Fibroblast of lung (primary cell): ENCODE data around the gene ARGLU1. TPM values are rescaled to one million over a fixed set of nuclear protein-coding genes. Genes with fewer than 3 reads are reported as not detected.

Source experiments
- DNase-seq, 2 donors: peaks; one replicate each; pipeline versions ENCODE4 v3.0.0 to v3.0.0-alpha.2; 2010; ENCODE audit warnings: low read depth in 2 of 2
- H2AFZ ChIP-seq: 2 replicates; pipeline ENCODE4 v1.5.1; 2012; ENCODE audit warnings: low read length, control low read depth, inconsistent platforms
- H3K27ac ChIP-seq: 2 replicates; pipeline ENCODE4 v1.5.1; 2011; ENCODE audit warnings: low read length, control low read depth; ENCODE audit not compliant: insufficient read depth
- H3K27me3 ChIP-seq: 2 replicates; pipeline ENCODE4 v1.5.1; 2011; ENCODE audit warnings: mild to moderate bottlenecking, low read length; ENCODE audit not compliant: control insufficient read depth, insufficient read depth
- H3K36me3 ChIP-seq: 2 replicates; pipeline ENCODE4 v1.5.1; 2011; ENCODE audit warnings: low read length; ENCODE audit not compliant: control insufficient read depth, insufficient read depth
- H3K4me1 ChIP-seq: 2 replicates; pipeline ENCODE4 v1.5.1; 2011; ENCODE audit warnings: low read length; ENCODE audit not compliant: control insufficient read depth, insufficient read depth; ENCODE audit errors: extremely low read depth
- H3K4me2 ChIP-seq: 2 replicates; pipeline ENCODE4 v1.5.1; 2011; ENCODE audit warnings: low read length, control low read depth; ENCODE audit not compliant: insufficient read depth; ENCODE audit errors: extremely low read depth
- H3K4me3 ChIP-seq, 4 experiments: fragments of 200-600 bp in 1 of 4; sonication (generic) in 1 of 4; replicated peaks in 1 of 4; 2 replicates each; pipeline ENCODE4 v1.5.1; 2011 to 2016; ENCODE audit warnings: low read length in 4 of 4, low read depth in 3 of 4, mild to moderate bottlenecking in 3 of 4, control low read depth in 2 of 4, inconsistent platforms in 1 of 4, mixed read lengths in 1 of 4; ENCODE audit not compliant: insufficient read depth in 1 of 4; ENCODE audit errors: control extremely low read depth in 1 of 4
- H3K79me2 ChIP-seq: 2 replicates; pipeline ENCODE4 v1.5.1; 2012; ENCODE audit warnings: mild to moderate bottlenecking, low read length, inconsistent platforms; ENCODE audit not compliant: control insufficient read depth, insufficient read depth
- H3K9ac ChIP-seq: 2 replicates; pipeline ENCODE4 v1.5.1; 2011; ENCODE audit warnings: mild to moderate bottlenecking, low read length, control low read depth; ENCODE audit not compliant: insufficient read depth
- H3K9me3 ChIP-seq: 2 replicates; pipeline ENCODE4 v1.5.1; 2012; ENCODE audit warnings: low read depth, low read length; ENCODE audit not compliant: control insufficient read depth, insufficient read depth
- H4K20me1 ChIP-seq: 2 replicates; pipeline ENCODE4 v1.5.1; 2011; ENCODE audit warnings: low read length; ENCODE audit not compliant: control insufficient read depth, insufficient read depth; ENCODE audit errors: extremely low read depth
- CTCF ChIP-seq, 2 donors: IDR thresholded peaks in 1 of 2; conservative IDR thresholded peaks in 1 of 2; 1 replicate in 1 of 2; 2 replicates in 1 of 2; pipeline ENCODE4 v1.5.1; 2011 to 2012; ENCODE audit warnings: low read length in 2 of 2, control low read depth in 1 of 2, inconsistent platforms in 1 of 2, low read depth in 1 of 2, mild to moderate bottlenecking in 1 of 2
- EZH2 ChIP-seq: IDR thresholded peaks from 2 replicates; pipeline ENCODE4 v1.5.1; 2012; ENCODE audit warnings: low read length, control low read depth, mild to moderate bottlenecking; ENCODE audit errors: missing control alignments
- polyA plus RNA-seq, 2 donors: library from polyadenylated mRNA; depleted of rRNA in 1 of 2; stranded (reverse) in 1 of 2; unstranded in 1 of 2; fragments of >200 nt; gene quantifications; 2 replicates each; pipeline ENCODE4 v1.2.1, GENCODE V29; 2011 to 2012; ENCODE audit warnings: missing spikeins in 1 of 2
- total RNA-seq: library from RNA; depleted of rRNA; stranded (reverse); fragments of >200 nt; gene quantifications from 2 replicates; pipeline ENCODE4 v1.2.1, GENCODE V29; 2014

The ARGLU1 gene
- total and polyA plus RNA-seq, 2 donors (not counting 1 experiment from before 2014, with no cell fraction given): 45.4 to 45.6 TPM

GRCh38 chr13:106527826-106528225 is 40.1 kb downstream of the ARGLU1 start:
- Histone ChIP-seq H3K4me3 (no peak overlapping the region), H3K9ac (no peak overlapping the region), H3K36me3 (no peaks in the 10 kb centered on the region), H3K79me2 (peaks cover 68% of the 10 kb centered on the region), H3K27ac (no peak overlapping the region), H4K20me1 (no peaks in the 10 kb centered on the region), H3K27me3 (no peaks in the 10 kb centered on the region), H2AFZ (no peak overlapping the region), H3K4me2 (no peak overlapping the region), H3K9me3 (no peaks in the 10 kb centered on the region), H3K4me1 (no peaks in the 10 kb centered on the region)
- no peak for DNase-seq
- TF ChIP-seq EZH2: no peak
- TF ChIP-seq CTCF (conservative IDR thresholded peaks at IDR 0.05 in 1 of 2, IDR thresholded peaks at IDR 0.05 in 1 of 2; ENCODE audit: low read depth in 1 of 2, low read length in 2 of 2): no peak

- H3K27me3 ChIP-seq: no peaks in the 10 kb centered on the region
- no peak overlapping the region for H3K4me3 ChIP-seq
- TF ChIP-seq CTCF (conservative IDR thresholded peaks at IDR 0.05 in 1 of 2, IDR thresholded peaks at IDR 0.05 in 1 of 2; ENCODE audit: low read depth in 1 of 2, low read length in 2 of 2) (no peak), EZH2 (no peak)
- no peaks in the 10 kb centered on the region for H3K9me3 ChIP-seq
- H3K4me1 ChIP-seq: no peaks in the 10 kb centered on the region
- no peak overlapping the region for H2AFZ ChIP-seq
- no peaks in the 10 kb centered on the region for H4K20me1 ChIP-seq
- H3K79me2 ChIP-seq: peaks cover 64% of the 10 kb centered on the region
- H3K36me3 ChIP-seq: no peaks in the 10 kb centered on the region
- no peak for DNase-seq
- H3K27ac ChIP-seq: no peak overlapping the region
- H3K9ac ChIP-seq: no peak overlapping the region
- H3K4me2 ChIP-seq: no peak overlapping the region
These were observed 40.5 kb downstream of the ARGLU1 start for GRCh38 chr13:106527445-106527801.

GRCh38 chr13:106526738-106527444 is 41.0 kb downstream of the ARGLU1 start:
- Histone ChIP-seq H3K79me2 (peaks cover 61% of the 10 kb centered on the region), H2AFZ (no peak overlapping the region), H3K27ac (no peak overlapping the region), H3K4me1 (no peaks in the 10 kb centered on the region), H3K4me2 (no peak overlapping the region), H3K9me3 (no peaks in the 10 kb centered on the region), H4K20me1 (no peaks in the 10 kb centered on the region), H3K27me3 (no peaks in the 10 kb centered on the region), H3K9ac (no peak overlapping the region), H3K4me3 (no peak overlapping the region), H3K36me3 (no peaks in the 10 kb centered on the region)
- DNase-seq: no peak
- TF ChIP-seq EZH2: no peak
- no peak for TF ChIP-seq CTCF (conservative IDR thresholded peaks at IDR 0.05 in 1 of 2, IDR thresholded peaks at IDR 0.05 in 1 of 2; ENCODE audit: low read depth in 1 of 2, low read length in 2 of 2)
